ENCODE results near the gene RXRA.

RXRA gene

GRCh38 chr9:134315716-134316448, 10.4 kb upstream of the RXRA start:
- no peak overlapping the region for H3K14ac ChIP-seq (ENCODE audit: low read length)
- no peak overlapping the region for H4K8ac ChIP-seq (ENCODE audit: low read depth, low read length)
- no peak overlapping the region for H3K4me3 ChIP-seq (ENCODE audit: low read depth, low read length)
- DNase-seq: no peak
- H2BK5ac ChIP-seq (ENCODE audit: low read depth, low read length, poor library complexity): no peak overlapping the region
- no peak overlapping the region for H3K18ac ChIP-seq (ENCODE audit: low read length)
- no peaks in the 10 kb centered on the region for H3K79me2 ChIP-seq (ENCODE audit: control insufficient read depth, insufficient read depth, low read length, poor library complexity)
- H3K4ac ChIP-seq (ENCODE audit: low read depth, low read length): no peak overlapping the region
- no peak overlapping the region for H3K4me2 ChIP-seq (ENCODE audit: low read length)
- H2BK120ac ChIP-seq (ENCODE audit: insufficient read depth, low read length, poor library complexity): no peak overlapping the region
- H2AFZ ChIP-seq (ENCODE audit: insufficient read depth, low read length, poor library complexity): no peak overlapping the region
- no peak overlapping the region for H2BK12ac ChIP-seq (ENCODE audit: low read length)
- no CpG with 5 or more reads among the region's 19 CpGs for WGBS (ENCODE audit: extremely low coverage, insufficient coverage, insufficient read length)
- no peak overlapping the region for H3K27ac ChIP-seq (ENCODE audit: low read depth, low read length)
- H3K79me1 ChIP-seq (ENCODE audit: low read length): no peaks in the 10 kb centered on the region
- no peaks in the 10 kb centered on the region for H3K27me3 ChIP-seq (ENCODE audit: insufficient read depth, low read length)
- no peak overlapping the region for H2AK5ac ChIP-seq (ENCODE audit: low read length)
- H4K91ac ChIP-seq (ENCODE audit: low read depth, low read length): no peak overlapping the region
- H4K12ac ChIP-seq (ENCODE audit: low read depth, low read length): no peak overlapping the region
- H3K4me1 ChIP-seq (ENCODE audit: control insufficient read depth in 1 of 2, insufficient read depth in 2 of 2, low read length in 2 of 2): peaks cover 5 to 21% of the 10 kb centered on the region in 2 experiments
- no peaks in the 10 kb centered on the region for H3K36me3 ChIP-seq (ENCODE audit: control insufficient read depth in 1 of 2, insufficient read depth in 2 of 2, low read length in 2 of 2)
- H3K9me3 ChIP-seq (ENCODE audit: insufficient read depth, low read depth, low read length): no peaks in the 10 kb centered on the region
- no peak overlapping the region for H3K23ac ChIP-seq (ENCODE audit: low read length)
- no peak overlapping the region for H3K9ac ChIP-seq (ENCODE audit: low read length)

- no peak overlapping the region for H2BK5ac ChIP-seq (ENCODE audit: low read depth, low read length, poor library complexity)
- no peak overlapping the region for H4K91ac ChIP-seq (ENCODE audit: low read depth, low read length)
- no peaks in the 10 kb centered on the region for H3K27me3 ChIP-seq (ENCODE audit: insufficient read depth, low read length)
- no peaks in the 10 kb centered on the region for H3K36me3 ChIP-seq (ENCODE audit: control insufficient read depth in 1 of 2, insufficient read depth in 2 of 2, low read length in 2 of 2)
- H3K4ac ChIP-seq (ENCODE audit: low read depth, low read length): no peak overlapping the region
- no peak overlapping the region for H2BK12ac ChIP-seq (ENCODE audit: low read length)
- H4K12ac ChIP-seq (ENCODE audit: low read depth, low read length): no peak overlapping the region
- no peak overlapping the region for H3K9ac ChIP-seq (ENCODE audit: low read length)
- no peak overlapping the region for H2AK5ac ChIP-seq (ENCODE audit: low read length)
- H3K4me2 ChIP-seq (ENCODE audit: low read length): no peak overlapping the region
- H3K79me2 ChIP-seq (ENCODE audit: control insufficient read depth, insufficient read depth, low read length, poor library complexity): no peaks in the 10 kb centered on the region
- H3K79me1 ChIP-seq (ENCODE audit: low read length): no peaks in the 10 kb centered on the region
- no peak for DNase-seq
- H2BK120ac ChIP-seq (ENCODE audit: insufficient read depth, low read length, poor library complexity): no peak overlapping the region
- H3K18ac ChIP-seq (ENCODE audit: low read length): no peak overlapping the region
- H3K9me3 ChIP-seq (ENCODE audit: insufficient read depth, low read depth, low read length): no peaks in the 10 kb centered on the region
- H3K23ac ChIP-seq (ENCODE audit: low read length): no peak overlapping the region
- H3K4me1 ChIP-seq (ENCODE audit: control insufficient read depth in 1 of 2, insufficient read depth in 2 of 2, low read length in 2 of 2): peaks cover 8 to 24% of the 10 kb centered on the region in 2 experiments
- H3K14ac ChIP-seq (ENCODE audit: low read length): no peak overlapping the region
- H3K27ac ChIP-seq (ENCODE audit: low read depth, low read length): no peak overlapping the region
- no peak overlapping the region for H4K8ac ChIP-seq (ENCODE audit: low read depth, low read length)
- no peak overlapping the region for H2AFZ ChIP-seq (ENCODE audit: insufficient read depth, low read length, poor library complexity)
- H3K4me3 ChIP-seq (ENCODE audit: low read depth, low read length): no peak overlapping the region
- no CpG with 5 or more reads among the region's 16 CpGs for WGBS (ENCODE audit: extremely low coverage, insufficient coverage, insufficient read length)
Measured at GRCh38 chr9:134316449-134317160, 9.7 kb upstream of the RXRA start.

- Histone ChIP-seq H3K4me1 (ENCODE audit: control insufficient read depth in 1 of 2, insufficient read depth in 2 of 2, low read length in 2 of 2) (peaks cover 8 to 24% of the 10 kb centered on the region in 2 experiments), H3K27me3 (ENCODE audit: insufficient read depth, low read length) (no peaks in the 10 kb centered on the region), H3K4me3 (ENCODE audit: low read depth, low read length) (no peak overlapping the region), H4K12ac (ENCODE audit: low read depth, low read length) (no peak overlapping the region), H4K91ac (ENCODE audit: low read depth, low read length) (no peak overlapping the region), H2AK5ac (ENCODE audit: low read length) (no peak overlapping the region), H3K9ac (ENCODE audit: low read length) (no peak overlapping the region), H3K4me2 (ENCODE audit: low read length) (no peak overlapping the region), H3K4ac (ENCODE audit: low read depth, low read length) (no peak overlapping the region), H2BK12ac (ENCODE audit: low read length) (no peak overlapping the region), H3K18ac (ENCODE audit: low read length) (no peak overlapping the region), H3K79me2 (ENCODE audit: control insufficient read depth, insufficient read depth, low read length, poor library complexity) (no peaks in the 10 kb centered on the region), H2BK5ac (ENCODE audit: low read depth, low read length, poor library complexity) (no peak overlapping the region), H3K14ac (ENCODE audit: low read length) (no peak overlapping the region), H2AFZ (ENCODE audit: insufficient read depth, low read length, poor library complexity) (no peak overlapping the region), H3K23ac (ENCODE audit: low read length) (no peak overlapping the region), H4K8ac (ENCODE audit: low read depth, low read length) (no peak overlapping the region), H3K36me3 (ENCODE audit: control insufficient read depth in 1 of 2, insufficient read depth in 2 of 2, low read length in 2 of 2) (no peaks in the 10 kb centered on the region), H3K9me3 (ENCODE audit: insufficient read depth, low read depth, low read length) (no peaks in the 10 kb centered on the region), H3K79me1 (ENCODE audit: low read length) (peaks cover under 1% of the 10 kb centered on the region), H3K27ac (ENCODE audit: low read depth, low read length) (no peak overlapping the region), H2BK120ac (ENCODE audit: insufficient read depth, low read length, poor library complexity) (no peak overlapping the region)
- no peak for DNase-seq
- no CpG with 5 or more reads among the region's 17 CpGs for WGBS (ENCODE audit: extremely low coverage, insufficient coverage, insufficient read length)
Measured at GRCh38 chr9:134317400-134317789, 8.9 kb upstream of the RXRA start.

- H2BK12ac ChIP-seq (ENCODE audit: low read length): no peak overlapping the region
- H3K27ac ChIP-seq (ENCODE audit: low read depth, low read length): no peak overlapping the region
- H3K79me1 ChIP-seq (ENCODE audit: low read length): peaks cover 2% of the 10 kb centered on the region
- no peak overlapping the region for H2AFZ ChIP-seq (ENCODE audit: insufficient read depth, low read length, poor library complexity)
- no peak overlapping the region for H4K12ac ChIP-seq (ENCODE audit: low read depth, low read length)
- no peak overlapping the region for H3K18ac ChIP-seq (ENCODE audit: low read length)
- H4K8ac ChIP-seq (ENCODE audit: low read depth, low read length): no peak overlapping the region
- H3K36me3 ChIP-seq (ENCODE audit: control insufficient read depth in 1 of 2, insufficient read depth in 2 of 2, low read length in 2 of 2): no peaks in the 10 kb centered on the region
- no peak overlapping the region for H2BK120ac ChIP-seq (ENCODE audit: insufficient read depth, low read length, poor library complexity)
- no peak overlapping the region for H2BK5ac ChIP-seq (ENCODE audit: low read depth, low read length, poor library complexity)
- peaks cover 8 to 25% of the 10 kb centered on the region in 2 experiments for H3K4me1 ChIP-seq (ENCODE audit: control insufficient read depth in 1 of 2, insufficient read depth in 2 of 2, low read length in 2 of 2)
- H3K4me2 ChIP-seq (ENCODE audit: low read length): no peak overlapping the region
- no peak overlapping the region for H3K9ac ChIP-seq (ENCODE audit: low read length)
- no peaks in the 10 kb centered on the region for H3K27me3 ChIP-seq (ENCODE audit: insufficient read depth, low read length)
- H4K91ac ChIP-seq (ENCODE audit: low read depth, low read length): no peak overlapping the region
- no peak overlapping the region for H3K23ac ChIP-seq (ENCODE audit: low read length)
- no peaks in the 10 kb centered on the region for H3K79me2 ChIP-seq (ENCODE audit: control insufficient read depth, insufficient read depth, low read length, poor library complexity)
- H2AK5ac ChIP-seq (ENCODE audit: low read length): no peak overlapping the region
- no CpG with 5 or more reads among the region's 4 CpGs for WGBS (ENCODE audit: extremely low coverage, insufficient coverage, insufficient read length)
- no peak overlapping the region for H3K4me3 ChIP-seq (ENCODE audit: low read depth, low read length)
- H3K14ac ChIP-seq (ENCODE audit: low read length): no peak overlapping the region
- no peak overlapping the region for H3K4ac ChIP-seq (ENCODE audit: low read depth, low read length)
- H3K9me3 ChIP-seq (ENCODE audit: insufficient read depth, low read depth, low read length): no peaks in the 10 kb centered on the region
- no peak for DNase-seq
Measured at GRCh38 chr9:134317790-134318414, 8.4 kb upstream of the RXRA start.

Measured in trophoblast cell (in vitro differentiated cells and primary cell).